Osteoblast (primary cell): ENCODE measurements around the gene AMER3. TPM values are rescaled to one million over a fixed set of nuclear protein-coding genes. Genes with fewer than 3 reads are reported as not detected.

Source experiments
- DNase-seq: peaks from one replicate; pipeline ENCODE4 v3.0.0; 2011; ENCODE audit warnings: low spot score, mixed read lengths; ENCODE audit not compliant: insufficient read length; ENCODE audit errors: missing footprints
- H2AFZ ChIP-seq: 2 replicates; pipeline ENCODE4 v1.6.0; 2011; ENCODE audit warnings: mild to moderate bottlenecking, low read length
- H3K27ac ChIP-seq: 2 replicates; pipeline ENCODE4 v1.5.1; 2011; ENCODE audit warnings: mild to moderate bottlenecking, low read depth, low read length, moderate library complexity
- H3K27me3 ChIP-seq: 2 replicates; pipeline ENCODE4 v1.6.0; 2012; ENCODE audit warnings: mild to moderate bottlenecking, control low read depth, inconsistent platforms, low read length, moderate library complexity; ENCODE audit not compliant: insufficient read depth
- H3K36me3 ChIP-seq: 2 replicates; pipeline ENCODE4 v1.5.1; 2011; ENCODE audit warnings: mild to moderate bottlenecking, low read length, control low read depth, moderate library complexity; ENCODE audit not compliant: insufficient read depth
- H3K4me1 ChIP-seq: 2 replicates; pipeline ENCODE4 v1.5.1; 2011; ENCODE audit warnings: mild to moderate bottlenecking, low read length, control low read depth, moderate library complexity; ENCODE audit not compliant: insufficient read depth
- H3K4me2 ChIP-seq: 2 replicates; pipeline ENCODE4 v1.6.0; 2011; ENCODE audit warnings: mild to moderate bottlenecking, low read length; ENCODE audit not compliant: insufficient read depth
- H3K4me3 ChIP-seq: fragments of 200-600 bp; sonication (generic); 3 replicates; pipeline ENCODE4 v1.5.1; 2012; ENCODE audit warnings: mild to moderate bottlenecking, low read length, inconsistent platforms; ENCODE audit not compliant: insufficient read depth
- H3K79me2 ChIP-seq: 2 replicates; pipeline ENCODE4 v1.6.0; 2012; ENCODE audit warnings: mild to moderate bottlenecking, low read length, control low read depth, inconsistent platforms; ENCODE audit not compliant: insufficient read depth
- H3K9me3 ChIP-seq: 2 replicates; pipeline ENCODE4 v1.5.1; 2011; ENCODE audit warnings: low read depth, low read length, control low read depth
- H4K20me1 ChIP-seq: 2 replicates; pipeline ENCODE4 v1.6.0; 2012; ENCODE audit warnings: mild to moderate bottlenecking, low read length, control low read depth; ENCODE audit not compliant: insufficient read depth
- CTCF ChIP-seq: IDR thresholded peaks from 2 replicates; pipeline ENCODE4 v1.5.1; 2011; ENCODE audit warnings: mild to moderate bottlenecking, low read depth, low read length, moderate library complexity; ENCODE audit errors: extremely low read depth
- total RNA-seq: library from RNA; depleted of rRNA; stranded (reverse); fragments of >200 nt; gene quantifications from 2 replicates; pipeline ENCODE4 v1.2.3, GENCODE V29; 2012

AMER3 gene
- total RNA-seq, 1 donor = not detected

- Histone ChIP-seq H3K27me3 (no peaks in the 10 kb centered on the region), H3K9me3 (no peaks in the 10 kb centered on the region), H4K20me1 (no peaks in the 10 kb centered on the region), H3K79me2 (no peaks in the 10 kb centered on the region), H3K27ac (no peak overlapping the region), H2AFZ (no peak overlapping the region), H3K4me3 (no peak overlapping the region), H3K4me1 (no peaks in the 10 kb centered on the region), H3K36me3 (no peaks in the 10 kb centered on the region), H3K4me2 (no peak overlapping the region)
- no peak for DNase-seq
- TF ChIP-seq CTCF = no peak
Observed at GRCh38 chr2:130787841-130788240, 32.5 kb downstream of the AMER3 start.

- no peak for DNase-seq
- Histone ChIP-seq H3K9me3 (no peaks in the 10 kb centered on the region), H3K27me3 (no peaks in the 10 kb centered on the region), H3K4me1 (no peaks in the 10 kb centered on the region), H4K20me1 (no peaks in the 10 kb centered on the region), H3K4me2 (no peak overlapping the region), H3K79me2 (no peaks in the 10 kb centered on the region), H3K27ac (no peak overlapping the region), H3K36me3 (no peaks in the 10 kb centered on the region), H2AFZ (no peak overlapping the region), H3K4me3 (no peak overlapping the region)
- TF ChIP-seq CTCF = no peak
Observed at GRCh38 chr2:130790312-130790711, 35.0 kb downstream of the AMER3 start.

GRCh38 chr2:130790804-130791616 is 35.7 kb downstream of the AMER3 start:
- no peaks in the 10 kb centered on the region for H4K20me1 ChIP-seq
- no peaks in the 10 kb centered on the region for H3K36me3 ChIP-seq
- H2AFZ ChIP-seq = no peak overlapping the region
- H3K9me3 ChIP-seq = no peaks in the 10 kb centered on the region
- no peak overlapping the region for H3K4me3 ChIP-seq
- no peaks in the 10 kb centered on the region for H3K4me1 ChIP-seq
- H3K4me2 ChIP-seq = no peak overlapping the region
- no peak overlapping the region for H3K27ac ChIP-seq
- no peaks in the 10 kb centered on the region for H3K27me3 ChIP-seq
- no peak for DNase-seq
- no peaks in the 10 kb centered on the region for H3K79me2 ChIP-seq
- no peak for TF ChIP-seq CTCF

GRCh38 chr2:130791617-130791939 is 36.2 kb downstream of the AMER3 start:
- Histone ChIP-seq H3K4me1 (no peaks in the 10 kb centered on the region), H2AFZ (no peak overlapping the region), H3K4me2 (no peak overlapping the region), H3K79me2 (no peaks in the 10 kb centered on the region), H3K36me3 (no peaks in the 10 kb centered on the region), H3K27me3 (no peaks in the 10 kb centered on the region), H3K9me3 (no peaks in the 10 kb centered on the region), H3K27ac (no peak overlapping the region), H3K4me3 (no peak overlapping the region), H4K20me1 (no peaks in the 10 kb centered on the region)
- DNase-seq = no peak
- no peak for TF ChIP-seq CTCF
